GM21528 (cell line): Measurements from ENCODE around the gene LRRN3.

Source experiments
- ATAC-seq: cut with Tn5 transposase; IDR thresholded peaks from one replicate; pipeline ENCODE4 v1.9.1; 2021; ENCODE audit warnings: mild to moderate bottlenecking, moderate library complexity; ENCODE audit not compliant: unreplicated experiment, low FRiP score

The LRRN3 gene

GRCh38 chr7:111103678-111104274 lies 12.8 kb downstream of the LRRN3 start:
- ATAC-seq: peak; percentile 80

GRCh38 chr7:111104710-111105109 lies 13.8 kb downstream of the LRRN3 start:
- ATAC-seq: no peak

GRCh38 chr7:111105269-111105668 lies 14.3 kb downstream of the LRRN3 start:
- no peak for ATAC-seq

- no peak for ATAC-seq
Measured at GRCh38 chr7:111107579-111107978, 16.7 kb downstream of the LRRN3 start.

- ATAC-seq: no peak
Measured at GRCh38 chr7:111108000-111108399, 17.1 kb downstream of the LRRN3 start.

- no peak for ATAC-seq
Measured at GRCh38 chr7:111108496-111108895, 17.6 kb downstream of the LRRN3 start.

GRCh38 chr7:111112439-111112838 lies 21.5 kb downstream of the LRRN3 start:
- no peak for ATAC-seq

- ATAC-seq: no peak
Measured at GRCh38 chr7:111113263-111114017, 22.5 kb downstream of the LRRN3 start.

GRCh38 chr7:111115966-111116365 lies 25.0 kb downstream of the LRRN3 start:
- no peak for ATAC-seq

GRCh38 chr7:111126987-111127386 lies 36.1 kb downstream of the LRRN3 start:
- no peak for ATAC-seq

GRCh38 chr7:111129435-111129834 lies 38.5 kb downstream of the LRRN3 start:
- no peak for ATAC-seq

GRCh38 chr7:111132833-111133232 lies 41.9 kb downstream of the LRRN3 start:
- no peak for ATAC-seq

GRCh38 chr7:111137296-111138192 lies 46.6 kb downstream of the LRRN3 start:
- peak; percentile 81 for ATAC-seq

- ATAC-seq: peak; percentile 96
Measured at GRCh38 chr7:111138193-111138569, 47.3 kb downstream of the LRRN3 start.

- ATAC-seq: no peak
Measured at GRCh38 chr7:111138586-111138985, 47.7 kb downstream of the LRRN3 start.

GRCh38 chr7:111140091-111140865 lies 49.4 kb downstream of the LRRN3 start:
- ATAC-seq: no peak

GRCh38 chr7:111145472-111145871 lies 54.5 kb downstream of the LRRN3 start:
- no peak for ATAC-seq

GRCh38 chr7:111146136-111146535 lies 55.2 kb downstream of the LRRN3 start:
- no peak for ATAC-seq

- ATAC-seq: no peak
Measured at GRCh38 chr7:111147708-111148533, 57.0 kb downstream of the LRRN3 start.

GRCh38 chr7:111150709-111151108 lies 59.8 kb downstream of the LRRN3 start:
- no peak for ATAC-seq
